Nephron progenitor cell (in vitro differentiated cells): ENCODE results near the gene UNC13B.
"Not testable (repeated sequence)": the region's sequence is repeated elsewhere in the genome, so short reads cannot be mapped to it uniquely, and the experiment has no call there.

Experiments used
- DNase-seq: peaks from one replicate; pipeline ENCODE4 v3.0.0; 2021
- H3K27ac Mint-ChIP-seq: 2 replicates; pipeline ENCODE4 v1.8.0; 2021; ENCODE audit warnings: mild to moderate bottlenecking, moderate library complexity, mixed read lengths
- H3K27me3 Mint-ChIP-seq: 2 replicates; pipeline ENCODE4 v1.8.0; 2021; ENCODE audit warnings: mild to moderate bottlenecking, low read depth, mixed read lengths; ENCODE audit not compliant: poor library complexity
- H3K36me3 Mint-ChIP-seq: 2 replicates; pipeline ENCODE4 v1.8.0; 2021; ENCODE audit warnings: low read depth, mixed read lengths
- H3K4me1 Mint-ChIP-seq: 2 replicates; pipeline ENCODE4 v1.8.0; 2021; ENCODE audit warnings: mixed read lengths
- H3K4me3 Mint-ChIP-seq: 2 replicates; pipeline ENCODE4 v1.8.0; 2021; ENCODE audit warnings: mild to moderate bottlenecking, moderate library complexity, mixed read lengths
- H3K9me3 Mint-ChIP-seq: 2 replicates; pipeline ENCODE4 v1.8.0; 2021; ENCODE audit warnings: mild to moderate bottlenecking, moderate library complexity, mixed read lengths
- TF ChIP-seq, protein P1 (sequence below): fragments of 200-600 bp; sonication (generic); IDR thresholded peaks from 2 replicates; pipeline ENCODE4 v1.5.0; 2021; ENCODE audit warnings: antibody characterized with exemption

UNC13B gene

DNA sequence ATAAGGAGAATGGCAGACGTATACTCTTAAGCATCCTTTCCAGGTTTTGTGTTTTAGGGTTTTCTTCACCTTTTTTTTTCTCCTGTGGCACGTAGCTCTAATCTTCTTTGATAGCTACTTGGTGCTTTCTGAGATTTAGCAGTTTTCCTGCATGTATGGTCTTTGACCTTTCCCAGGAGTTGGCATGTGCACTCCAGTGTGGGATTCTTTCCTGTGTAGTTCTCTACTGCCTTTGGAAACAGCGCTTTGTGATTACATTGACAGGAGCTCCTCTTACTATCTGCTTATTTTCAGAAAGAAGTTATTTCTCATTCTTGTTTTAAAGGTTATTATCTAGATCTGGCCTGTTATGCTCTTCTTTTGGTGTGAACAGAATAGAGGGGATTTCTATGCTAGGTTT lies 65.5 kb downstream of the UNC13B start:
- peaks cover under 1% of the 10 kb centered on the region for H3K4me1 Mint-ChIP-seq
- peaks cover 23% of the 10 kb centered on the region for H3K9me3 Mint-ChIP-seq
- H3K36me3 Mint-ChIP-seq = peaks cover 11% of the 10 kb centered on the region
- no peak overlapping the region for H3K4me3 Mint-ChIP-seq
- no peak for DNase-seq
- H3K27ac Mint-ChIP-seq = peak overlapping the region; percentile 15
- no peaks in the 10 kb centered on the region for H3K27me3 Mint-ChIP-seq
- TF ChIP-seq, protein P1, sequence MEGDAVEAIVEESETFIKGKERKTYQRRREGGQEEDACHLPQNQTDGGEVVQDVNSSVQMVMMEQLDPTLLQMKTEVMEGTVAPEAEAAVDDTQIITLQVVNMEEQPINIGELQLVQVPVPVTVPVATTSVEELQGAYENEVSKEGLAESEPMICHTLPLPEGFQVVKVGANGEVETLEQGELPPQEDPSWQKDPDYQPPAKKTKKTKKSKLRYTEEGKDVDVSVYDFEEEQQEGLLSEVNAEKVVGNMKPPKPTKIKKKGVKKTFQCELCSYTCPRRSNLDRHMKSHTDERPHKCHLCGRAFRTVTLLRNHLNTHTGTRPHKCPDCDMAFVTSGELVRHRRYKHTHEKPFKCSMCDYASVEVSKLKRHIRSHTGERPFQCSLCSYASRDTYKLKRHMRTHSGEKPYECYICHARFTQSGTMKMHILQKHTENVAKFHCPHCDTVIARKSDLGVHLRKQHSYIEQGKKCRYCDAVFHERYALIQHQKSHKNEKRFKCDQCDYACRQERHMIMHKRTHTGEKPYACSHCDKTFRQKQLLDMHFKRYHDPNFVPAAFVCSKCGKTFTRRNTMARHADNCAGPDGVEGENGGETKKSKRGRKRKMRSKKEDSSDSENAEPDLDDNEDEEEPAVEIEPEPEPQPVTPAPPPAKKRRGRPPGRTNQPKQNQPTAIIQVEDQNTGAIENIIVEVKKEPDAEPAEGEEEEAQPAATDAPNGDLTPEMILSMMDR = no peak

DNA sequence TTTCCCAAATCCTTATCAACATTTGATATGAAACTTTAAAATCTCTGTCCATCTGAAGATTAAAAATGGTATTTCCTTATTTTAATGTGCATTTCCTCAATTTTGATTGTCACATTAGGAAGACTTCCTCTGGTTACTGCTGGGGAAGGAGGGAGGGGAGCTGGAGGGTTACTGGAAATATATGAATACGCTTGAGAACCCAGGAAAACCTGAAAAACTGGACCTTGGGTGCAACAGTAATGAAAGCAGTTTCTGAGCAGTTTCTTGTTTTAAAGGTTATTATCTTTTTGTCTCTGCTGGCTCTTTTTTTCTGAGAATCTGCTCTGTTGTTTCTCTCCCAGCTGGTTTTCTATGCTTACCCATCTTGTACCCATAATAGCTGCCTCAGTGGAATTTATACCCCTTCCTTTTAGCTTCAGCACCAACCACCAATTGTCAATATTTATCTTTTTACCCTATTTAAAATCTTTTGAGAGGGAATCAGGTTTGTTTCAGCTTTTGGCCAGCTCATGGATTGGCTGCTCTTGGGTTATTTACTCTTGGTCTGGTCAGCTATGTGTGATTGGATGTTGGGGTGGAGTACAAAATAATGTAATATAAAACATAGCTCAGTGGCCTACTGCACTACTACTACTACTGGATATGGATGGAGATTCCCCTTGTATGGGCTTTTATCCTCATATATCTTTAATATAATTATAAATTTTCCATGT lies 67.4 kb downstream of the UNC13B start:
- no peak overlapping the region for H3K4me3 Mint-ChIP-seq

DNA sequence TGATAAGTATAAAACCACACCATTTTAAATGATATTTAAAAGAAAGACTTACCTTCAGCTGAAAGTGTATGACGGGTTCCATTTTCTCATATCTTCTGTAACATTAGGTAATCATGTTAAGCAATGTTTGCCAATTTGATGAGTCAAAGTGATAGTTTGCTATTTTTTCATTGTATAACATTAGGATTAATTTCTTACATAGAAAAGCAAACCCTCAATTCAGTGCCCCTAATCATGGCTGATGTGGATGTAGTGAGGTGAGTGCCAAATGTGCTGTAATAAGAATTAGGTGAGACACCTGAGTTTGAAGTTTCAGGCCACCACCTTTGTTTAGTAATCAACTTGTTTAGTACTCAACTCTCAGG lies 68.0 kb downstream of the UNC13B start:
- no peak overlapping the region for H3K27ac Mint-ChIP-seq
- H3K9me3 Mint-ChIP-seq = no peaks in the 10 kb centered on the region
- no peaks in the 10 kb centered on the region for H3K27me3 Mint-ChIP-seq
- DNase-seq = no peak
- TF ChIP-seq, protein P1 = no peak
- H3K4me1 Mint-ChIP-seq = peaks cover 6% of the 10 kb centered on the region
- no peak overlapping the region for H3K4me3 Mint-ChIP-seq
- no peaks in the 10 kb centered on the region for H3K36me3 Mint-ChIP-seq

More for the DNA sequence above, 67.4 kb downstream of the UNC13B start:
- TF ChIP-seq, protein P1 = no peak
- Mint-ChIP-seq H3K36me3 (no peaks in the 10 kb centered on the region), H3K27ac (no peak overlapping the region), H3K4me1 (peaks cover 6% of the 10 kb centered on the region), H3K27me3 (no peaks in the 10 kb centered on the region), H3K9me3 (peaks cover 5% of the 10 kb centered on the region)
- DNase-seq = no peak

DNA sequence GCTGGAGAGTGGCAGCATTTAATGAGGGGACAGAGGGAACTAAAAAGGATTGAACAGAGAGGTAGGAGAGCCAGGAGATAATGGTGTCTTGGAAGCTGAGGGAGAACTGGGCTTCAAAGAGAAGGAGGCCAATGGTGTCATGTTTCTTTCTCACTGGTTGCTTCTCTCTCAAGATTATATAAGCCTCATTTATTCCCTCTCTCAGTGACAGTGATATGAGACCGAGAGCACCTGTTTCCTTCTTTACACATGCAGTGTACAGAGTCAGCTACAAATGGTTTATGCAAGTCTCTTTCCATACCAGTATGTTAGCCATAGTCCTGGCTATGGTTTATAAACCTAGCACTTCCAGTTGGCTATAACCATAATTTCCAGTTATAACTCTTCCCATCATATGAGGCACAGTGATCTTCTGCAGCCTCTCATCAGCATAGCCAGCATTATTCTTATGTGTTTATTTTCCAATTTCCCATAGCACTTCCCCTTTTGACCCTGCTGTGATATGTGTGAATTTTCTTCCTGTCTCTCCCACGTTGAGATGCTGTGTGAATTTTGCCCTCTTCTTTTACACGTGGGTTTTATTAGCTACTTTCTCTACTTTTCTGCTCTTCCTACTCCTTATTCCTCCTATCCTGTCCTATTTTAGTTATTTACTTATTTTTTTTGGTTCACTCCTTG lies 71.2 kb downstream of the UNC13B start:
- Mint-ChIP-seq H3K36me3 (peaks cover 8% of the 10 kb centered on the region), H3K9me3 (no peaks in the 10 kb centered on the region), H3K4me1 (peaks cover 6% of the 10 kb centered on the region), H3K4me3 (no peak overlapping the region), H3K27ac (no peak overlapping the region), H3K27me3 (no peaks in the 10 kb centered on the region)
- DNase-seq = no peak
- TF ChIP-seq, protein P1 = no peak

DNA sequence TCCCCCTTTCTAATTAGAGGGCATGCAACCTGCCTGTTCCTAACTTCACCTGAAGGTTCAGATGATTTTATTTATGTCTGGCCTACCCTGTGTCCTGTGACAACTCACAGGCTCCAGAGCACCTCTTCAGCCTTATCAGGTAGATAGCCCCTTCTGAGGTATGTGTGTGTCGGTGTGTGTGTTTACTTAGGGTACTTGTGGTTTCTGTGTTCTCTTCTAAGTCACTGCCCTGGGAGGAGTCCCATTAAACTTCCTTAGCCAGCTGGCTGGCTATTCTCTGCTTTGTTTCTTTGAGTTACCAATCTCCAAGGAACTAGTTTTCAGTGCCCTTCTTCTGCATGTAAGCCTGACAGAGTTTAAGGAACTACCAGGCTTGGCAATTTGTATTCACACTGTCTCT lies 74.9 kb downstream of the UNC13B start:
- Mint-ChIP-seq H3K36me3 (peaks cover 33% of the 10 kb centered on the region), H3K27ac (no peak overlapping the region), H3K9me3 (peaks cover 23% of the 10 kb centered on the region), H3K4me3 (no peak overlapping the region), H3K27me3 (no peaks in the 10 kb centered on the region), H3K4me1 (peaks cover 6% of the 10 kb centered on the region)
- TF ChIP-seq, protein P1 = no peak
- no peak for DNase-seq

DNA sequence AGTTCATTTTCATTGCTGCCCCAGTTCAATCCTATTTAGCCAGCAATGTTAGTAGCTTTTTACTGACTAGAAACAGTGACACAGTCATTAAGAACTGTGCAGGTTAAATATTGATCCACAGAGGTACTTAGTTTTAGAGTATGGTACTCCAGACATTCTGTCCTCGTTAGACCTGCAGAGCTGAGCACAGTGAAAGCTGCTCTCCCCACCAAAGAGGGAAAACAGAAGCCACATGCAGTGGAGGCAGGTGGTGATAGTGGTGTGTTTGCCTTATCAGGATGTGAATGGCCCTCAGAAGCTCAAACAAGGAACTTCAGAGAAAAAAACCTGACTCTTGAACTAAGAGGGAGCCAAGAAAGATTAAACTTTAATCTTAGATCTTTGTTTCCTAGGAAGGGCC lies 75.5 kb downstream of the UNC13B start:
- H3K4me1 Mint-ChIP-seq = peaks cover 5% of the 10 kb centered on the region

DNA sequence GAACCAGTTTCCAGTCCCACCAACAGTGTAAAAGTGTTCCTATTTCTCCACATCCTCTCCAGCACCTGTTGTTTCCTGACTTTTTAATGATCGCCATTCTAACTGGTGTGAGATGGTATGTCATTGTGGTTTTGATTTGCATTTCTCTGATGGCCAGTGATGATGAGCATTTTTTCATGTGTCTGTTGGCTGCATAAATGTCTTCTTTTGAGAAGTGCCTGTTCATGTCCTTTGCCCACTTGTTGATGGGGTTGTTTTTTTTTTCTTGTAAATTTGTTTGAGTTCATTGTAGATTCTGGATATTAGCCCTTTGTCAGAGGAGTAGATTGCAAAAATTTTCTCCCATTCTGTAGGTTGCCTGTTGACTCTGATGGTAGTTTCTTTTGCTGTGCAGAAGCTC lies 84.1 kb downstream of the UNC13B start:
- H3K4me1 Mint-ChIP-seq, DNase-seq, H3K36me3 Mint-ChIP-seq, H3K27ac Mint-ChIP-seq, H3K27me3 Mint-ChIP-seq, H3K4me3 Mint-ChIP-seq: not testable (repeated sequence)
- H3K9me3 Mint-ChIP-seq = peaks cover 14% of the 10 kb centered on the region

More for the DNA sequence above, 75.5 kb downstream of the UNC13B start:
- H3K36me3 Mint-ChIP-seq = peaks cover 33% of the 10 kb centered on the region
- no peak overlapping the region for H3K27ac Mint-ChIP-seq
- no peak overlapping the region for H3K4me3 Mint-ChIP-seq
- TF ChIP-seq, protein P1 = no peak
- H3K9me3 Mint-ChIP-seq = peaks cover 23% of the 10 kb centered on the region
- DNase-seq = no peak
- H3K27me3 Mint-ChIP-seq = no peaks in the 10 kb centered on the region
